HG02798 (cell line): Measurements from ENCODE around the gene MBD3L5.
"Not testable (repeated sequence)": the region's sequence is repeated elsewhere in the genome, so short reads cannot be mapped to it uniquely, and the experiment has no call there.

Experiments used
- ATAC-seq: cut with Tn5 transposase; IDR thresholded peaks from one replicate; pipeline ENCODE4 v1.9.1; 2021; ENCODE audit warnings: mild to moderate bottlenecking; ENCODE audit not compliant: unreplicated experiment, poor library complexity

The MBD3L5 gene

GRCh38 chr19:7030278-7030677, at the start of gene MBD3L5:
TSS of gene MBD3L5 (plus strand) at chr19:7030578. CDS start at chr19:7030612, 34 bp downstream.
- not testable (repeated sequence) for ATAC-seq

- no peak for ATAC-seq
These were observed 46.9 kb upstream of the MBD3L5 start for GRCh38 chr19:6983448-6983847.

GRCh38 chr19:6987850-6988249, 42.5 kb upstream of the MBD3L5 start:
- no peak for ATAC-seq

- ATAC-seq: no peak
These were observed 42.1 kb upstream of the MBD3L5 start for GRCh38 chr19:6988257-6988656.

- ATAC-seq: no peak
These were observed 35.3 kb upstream of the MBD3L5 start for GRCh38 chr19:6995054-6995453.

- no peak for ATAC-seq
These were observed 33.6 kb upstream of the MBD3L5 start for GRCh38 chr19:6996810-6997209.

- ATAC-seq: no peak
These were observed 32.5 kb upstream of the MBD3L5 start for GRCh38 chr19:6997679-6998445.

- no peak for ATAC-seq
These were observed 30.4 kb upstream of the MBD3L5 start for GRCh38 chr19:6999933-7000332.

GRCh38 chr19:7000333-7000732, 30.0 kb upstream of the MBD3L5 start:
- ATAC-seq: no peak

- no peak for ATAC-seq
These were observed 29.6 kb upstream of the MBD3L5 start for GRCh38 chr19:7000816-7001215.

- ATAC-seq: no peak
These were observed 26.0 kb upstream of the MBD3L5 start for GRCh38 chr19:7004313-7004931.

GRCh38 chr19:7006135-7006704, 24.2 kb upstream of the MBD3L5 start:
- ATAC-seq: no peak

- ATAC-seq: no peak
These were observed 22.5 kb upstream of the MBD3L5 start for GRCh38 chr19:7007859-7008258.

- ATAC-seq: no peak
These were observed 19.4 kb upstream of the MBD3L5 start for GRCh38 chr19:7010722-7011593.

- no peak for ATAC-seq
These were observed 16.7 kb upstream of the MBD3L5 start for GRCh38 chr19:7013678-7014077.

GRCh38 chr19:7018828-7019227, 11.6 kb upstream of the MBD3L5 start:
- ATAC-seq: no peak

GRCh38 chr19:7021331-7021730, 9.0 kb upstream of the MBD3L5 start, which contains the start of gene MBD3L2B:
TSS of gene MBD3L2B (minus strand) at chr19:7021431. CDS start at chr19:7021397, 34 bp downstream.
- not testable (repeated sequence) for ATAC-seq

- not testable (repeated sequence) for ATAC-seq
These were observed 1.6 kb upstream of the MBD3L5 start for GRCh38 chr19:7028790-7029189.

- ATAC-seq: not testable (repeated sequence)
These were observed 9.7 kb downstream of the MBD3L5 start, which contains the start of gene MBD3L4 for GRCh38 chr19:7040079-7040478. TSS of gene MBD3L4 (minus strand) at chr19:7040179. CDS start at chr19:7040144, 35 bp downstream.

- not testable (repeated sequence) for ATAC-seq
These were observed 11.2 kb downstream of the MBD3L5 start for GRCh38 chr19:7041563-7041962.
